DMS53 treated with DMSO at 0.1 percent for 48 hours (cell line): ENCODE results near the gene BIRC5.
"Not testable (repeated sequence)": the region's sequence is repeated elsewhere in the genome, so short reads cannot be mapped to it uniquely, and the experiment has no call there.

ENCODE experiments used
- DNase-seq: peaks from one replicate; lab custom pipeline; 2025; ENCODE audit not compliant: unreplicated experiment; lab: John Stamatoyannopoulos, UW

BIRC5 gene

DNA sequence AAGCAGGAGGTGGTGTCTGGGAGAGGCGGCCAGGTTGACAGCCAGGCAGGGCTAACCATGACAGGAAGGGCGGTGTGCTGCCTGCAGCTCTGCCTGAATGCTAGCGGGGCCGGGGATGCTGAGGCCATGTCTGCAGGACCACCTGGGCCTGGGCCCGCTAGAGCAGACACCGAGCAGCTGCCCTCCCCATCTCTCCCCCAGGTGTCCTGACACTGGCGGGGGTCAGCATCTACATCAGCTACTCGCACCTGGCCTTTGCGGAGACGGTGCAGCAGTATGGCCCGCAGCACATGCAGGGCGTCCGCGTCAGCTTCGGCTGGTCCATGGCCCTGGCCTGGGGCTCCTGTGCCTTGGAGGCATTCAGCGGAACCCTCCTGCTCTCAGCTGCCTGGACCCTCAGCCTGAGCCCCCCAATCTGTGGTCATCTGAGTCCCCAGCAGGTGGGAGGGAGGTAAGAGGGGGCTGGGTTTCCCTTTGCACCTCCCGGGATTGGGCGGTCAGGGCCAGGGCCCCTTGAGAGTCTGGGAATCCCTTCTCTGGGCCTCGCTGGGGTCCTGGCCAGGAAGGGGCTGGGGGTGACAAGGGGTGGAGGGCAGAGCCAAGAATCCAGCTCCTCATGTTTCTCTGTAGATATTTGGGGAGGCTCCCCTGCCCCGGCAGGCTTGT, 24.9 kb downstream of the BIRC5 start:
- DNase-seq: no peak

DNA sequence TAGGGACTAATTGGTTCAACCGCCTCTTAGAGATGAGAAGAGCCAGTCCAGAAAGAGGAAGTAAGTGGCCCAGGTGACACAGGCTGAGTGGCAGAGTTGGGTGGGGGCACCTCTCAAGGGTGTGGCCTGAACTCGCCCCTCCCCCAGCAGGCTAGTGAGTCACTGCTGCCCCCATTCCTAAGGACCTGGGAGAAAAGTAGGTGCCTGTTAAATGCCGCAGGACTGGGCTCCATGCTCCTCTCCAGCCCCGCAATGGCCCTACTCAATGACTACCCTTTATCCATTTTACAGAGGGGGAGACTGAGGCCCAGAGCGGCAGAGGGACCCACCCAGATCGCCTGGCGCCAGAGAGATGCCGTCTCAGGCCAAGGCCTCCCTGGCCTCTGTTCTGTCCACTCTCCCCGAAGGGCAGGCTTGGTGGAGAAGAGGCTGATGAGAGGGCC, 25.5 kb downstream of the BIRC5 start:
- DNase-seq: no peak

DNA sequence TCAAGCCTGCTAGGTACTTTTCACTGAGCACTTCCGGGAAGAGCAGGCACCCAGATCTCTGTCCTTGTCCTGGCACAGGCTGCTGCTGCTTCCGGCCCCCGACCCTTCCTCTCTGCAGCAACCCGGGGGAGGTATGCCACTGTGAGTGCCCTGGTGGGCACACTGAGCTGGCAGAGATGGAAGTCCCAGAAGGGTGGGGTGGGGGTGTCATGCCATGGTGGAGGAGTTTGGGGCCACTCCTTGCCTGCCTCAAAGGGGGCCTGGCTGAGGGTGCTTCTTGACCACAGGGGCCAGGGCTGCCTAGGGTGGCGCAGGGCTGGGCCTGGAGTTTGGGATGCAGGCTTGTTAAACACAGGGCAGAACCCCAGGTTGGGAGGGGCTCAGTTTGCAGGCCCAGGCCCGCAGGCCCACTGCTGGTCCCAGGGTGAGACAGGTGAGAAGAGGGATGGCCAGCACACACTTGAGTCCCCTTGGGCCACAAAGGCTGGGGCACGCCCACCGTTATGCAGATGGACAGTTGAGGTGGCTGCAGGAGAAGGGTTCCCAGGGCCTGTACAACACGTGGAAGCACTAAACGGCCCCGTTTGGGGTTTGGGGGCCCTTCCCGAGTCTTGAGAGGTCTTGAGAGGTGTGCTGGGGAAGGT, 26.1 kb downstream of the BIRC5 start:
- DNase-seq: no peak

DNA sequence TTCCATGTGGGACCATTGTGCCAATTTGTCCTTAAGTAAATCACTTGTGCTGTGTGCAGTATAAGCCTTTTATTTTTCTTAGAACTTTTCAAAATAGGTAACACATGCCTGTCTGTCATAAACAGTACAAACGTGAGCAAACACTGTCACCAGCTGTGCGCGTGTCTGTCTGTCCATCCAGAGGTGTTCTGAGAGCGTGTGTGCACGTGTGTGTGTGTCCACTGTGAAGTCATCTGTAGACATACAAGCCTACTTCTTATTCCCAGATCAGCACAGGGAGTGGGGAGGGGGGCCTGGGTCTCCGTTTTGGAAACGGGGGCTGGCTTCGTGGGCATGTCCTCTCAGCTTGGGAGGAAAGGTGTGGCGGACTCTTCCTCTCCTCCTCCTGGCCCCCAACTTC, 26.8 kb downstream of the BIRC5 start:
- no peak for DNase-seq

DNA sequence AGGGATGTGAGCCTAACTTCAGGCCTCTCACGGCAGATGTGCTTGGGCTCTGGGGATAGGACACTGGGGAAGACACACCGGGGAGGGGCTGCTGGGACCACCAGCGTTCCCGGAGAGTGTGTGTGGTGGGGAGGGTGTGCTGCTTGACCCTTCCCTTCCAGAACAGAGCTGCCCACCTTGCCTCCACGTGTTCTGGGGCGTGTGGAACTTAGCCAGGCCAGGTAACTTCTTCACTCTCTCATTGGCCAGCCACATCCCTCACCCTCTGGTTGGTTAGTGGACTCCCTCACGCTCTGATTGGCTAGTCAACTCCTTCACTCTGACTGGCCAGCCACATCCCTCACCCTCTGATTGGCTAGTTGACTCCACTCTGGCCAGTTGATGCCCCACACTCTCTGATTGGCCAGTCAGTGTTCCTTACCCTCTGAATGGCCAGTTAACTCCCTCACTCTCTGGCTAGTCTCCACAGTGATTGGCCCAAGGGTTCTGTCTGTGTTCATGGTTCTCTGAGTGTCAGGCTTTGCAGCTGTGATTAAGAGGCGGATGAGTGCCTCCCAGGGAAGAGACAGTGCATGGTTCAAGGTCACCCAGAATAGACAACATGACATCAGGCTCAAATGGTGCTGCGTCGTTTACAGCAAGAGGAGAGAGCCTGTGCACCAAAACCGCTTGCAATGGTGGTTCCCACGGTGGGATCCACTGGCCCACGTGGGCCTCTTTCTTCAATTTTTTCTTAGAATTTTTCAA, 27.4 kb downstream of the BIRC5 start:
- DNase-seq: no peak

DNA sequence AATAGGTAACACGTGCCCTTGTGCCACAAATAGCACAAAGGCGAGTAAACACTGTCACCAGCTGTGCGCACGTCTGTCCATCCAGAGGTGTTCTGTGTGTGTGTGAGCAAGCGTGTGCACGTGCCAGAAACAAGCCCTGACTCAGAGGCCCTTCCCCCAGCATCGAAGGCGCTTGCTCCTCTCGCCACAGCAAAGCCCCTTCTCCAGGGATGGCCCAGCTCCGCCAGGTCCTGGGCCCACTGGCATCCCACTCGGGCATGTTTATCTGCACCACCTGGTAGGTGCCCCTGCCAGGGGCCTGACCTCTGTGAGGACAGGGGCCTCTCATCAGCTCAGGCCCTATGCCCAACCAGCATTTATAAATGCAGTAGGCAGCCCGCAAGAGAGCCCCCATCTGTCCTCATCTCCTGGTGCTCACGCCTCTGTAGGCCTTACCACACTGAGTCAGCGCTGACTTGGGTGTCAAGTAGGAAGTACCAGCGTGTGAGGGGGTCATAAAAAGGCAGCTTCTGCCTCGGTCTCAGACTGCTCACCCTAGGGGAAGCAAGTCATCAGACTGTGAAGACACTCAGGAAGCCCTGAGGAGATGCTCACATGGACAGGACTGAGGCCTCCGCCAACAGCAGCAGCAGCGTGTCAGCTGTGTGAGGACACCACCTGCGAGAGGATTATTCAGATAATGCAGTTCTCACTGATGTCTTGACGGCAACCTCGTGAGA, 28.1 kb downstream of the BIRC5 start:
- DNase-seq: no peak

DNA sequence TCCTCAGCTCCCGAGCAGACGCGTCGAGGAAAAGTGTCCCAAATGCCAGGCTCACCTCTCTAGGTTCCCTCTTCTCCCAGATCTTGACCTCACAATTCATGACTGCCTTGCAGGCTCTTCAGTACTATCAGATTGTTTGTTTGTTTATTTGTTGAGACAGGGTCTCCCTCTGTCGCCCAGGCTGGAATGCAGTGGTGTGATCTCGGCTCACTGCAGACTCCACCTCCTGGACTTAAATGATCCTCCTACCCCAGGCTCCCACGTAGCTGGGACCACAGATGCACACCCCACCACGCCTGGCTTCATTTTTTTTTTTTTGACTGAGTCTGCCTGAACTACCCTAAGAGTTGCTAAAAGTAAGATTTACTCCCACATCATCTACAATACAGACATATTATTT, 33.3 kb downstream of the BIRC5 start:
- no peak for DNase-seq

DNA sequence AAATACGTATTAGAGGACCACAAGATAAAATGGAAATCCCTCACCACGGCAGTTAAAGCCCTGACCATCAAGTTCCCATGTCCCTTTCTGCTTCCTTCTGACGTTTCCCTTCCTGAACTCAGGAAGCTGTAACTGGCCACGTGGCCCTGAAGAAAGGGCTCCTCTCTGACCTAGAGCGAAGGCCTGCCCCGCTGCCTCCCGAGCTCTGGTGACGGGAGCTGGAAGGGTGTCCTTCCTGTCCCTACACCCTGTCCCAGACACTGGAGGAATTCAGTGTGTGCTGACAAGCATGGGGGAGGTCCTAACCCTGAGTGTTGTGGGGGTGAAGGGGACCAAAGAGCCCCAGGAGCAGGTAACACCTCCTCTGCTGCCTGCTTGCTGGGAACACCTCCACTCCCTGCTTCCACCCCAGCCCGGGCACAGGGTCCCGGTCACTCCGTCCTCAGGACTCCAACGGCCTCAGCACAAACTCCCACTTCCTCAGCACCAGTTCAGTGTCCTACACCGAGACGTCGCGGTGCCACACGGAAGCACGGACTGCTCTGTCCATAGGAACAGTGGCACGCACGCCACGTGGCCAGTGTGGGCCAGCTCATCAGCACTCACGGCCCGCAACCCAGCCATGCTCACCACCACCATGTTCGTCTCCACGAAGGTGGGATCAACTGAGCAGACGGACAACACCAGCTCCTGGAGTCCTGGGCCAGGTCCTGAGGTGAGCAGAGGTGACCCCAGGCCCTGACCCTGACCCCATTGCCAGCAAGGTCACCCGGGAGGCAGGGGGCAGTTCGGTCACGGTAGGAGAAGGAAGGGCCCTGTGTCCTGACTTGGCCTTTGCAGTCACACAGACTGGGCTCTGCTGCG, 34.2 kb downstream of the BIRC5 start:
- no peak for DNase-seq

DNA sequence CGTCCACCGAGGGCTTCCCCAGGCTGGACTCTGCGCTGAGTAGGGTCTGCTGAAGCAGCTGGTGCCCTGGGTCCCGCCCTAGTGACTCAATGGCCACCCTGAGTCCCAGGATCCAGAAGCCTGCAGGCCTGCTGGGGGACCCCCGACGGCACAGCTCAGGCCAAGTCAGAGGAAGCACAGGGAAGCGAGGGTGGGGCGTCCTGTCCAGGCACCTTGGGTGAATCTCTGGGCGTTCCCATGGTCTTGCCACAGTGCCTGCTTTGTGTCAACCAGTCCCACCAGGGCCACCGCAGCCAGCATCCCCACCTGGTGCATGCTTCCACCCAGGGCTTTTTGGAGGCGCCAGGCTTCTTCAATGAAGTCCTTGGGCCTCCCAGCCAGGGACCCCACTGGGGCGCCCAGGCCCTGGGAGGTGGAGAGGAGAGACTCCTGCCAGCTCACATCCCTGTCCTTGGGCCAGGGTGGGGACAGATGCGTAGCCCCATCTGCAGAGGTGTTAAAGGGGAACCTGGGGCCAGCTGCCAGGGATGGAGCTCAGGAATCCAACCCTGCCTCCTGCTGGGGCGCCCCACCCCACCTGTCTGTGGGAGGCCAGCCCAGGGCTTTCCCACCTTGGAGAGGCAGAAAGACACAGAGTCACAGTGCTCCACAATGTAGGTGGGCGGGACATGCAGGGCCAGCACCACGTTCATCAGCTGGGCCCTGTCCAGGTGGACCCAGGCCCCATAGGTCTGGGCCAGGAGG, 35.2 kb downstream of the BIRC5 start:
- DNase-seq: no peak

DNA sequence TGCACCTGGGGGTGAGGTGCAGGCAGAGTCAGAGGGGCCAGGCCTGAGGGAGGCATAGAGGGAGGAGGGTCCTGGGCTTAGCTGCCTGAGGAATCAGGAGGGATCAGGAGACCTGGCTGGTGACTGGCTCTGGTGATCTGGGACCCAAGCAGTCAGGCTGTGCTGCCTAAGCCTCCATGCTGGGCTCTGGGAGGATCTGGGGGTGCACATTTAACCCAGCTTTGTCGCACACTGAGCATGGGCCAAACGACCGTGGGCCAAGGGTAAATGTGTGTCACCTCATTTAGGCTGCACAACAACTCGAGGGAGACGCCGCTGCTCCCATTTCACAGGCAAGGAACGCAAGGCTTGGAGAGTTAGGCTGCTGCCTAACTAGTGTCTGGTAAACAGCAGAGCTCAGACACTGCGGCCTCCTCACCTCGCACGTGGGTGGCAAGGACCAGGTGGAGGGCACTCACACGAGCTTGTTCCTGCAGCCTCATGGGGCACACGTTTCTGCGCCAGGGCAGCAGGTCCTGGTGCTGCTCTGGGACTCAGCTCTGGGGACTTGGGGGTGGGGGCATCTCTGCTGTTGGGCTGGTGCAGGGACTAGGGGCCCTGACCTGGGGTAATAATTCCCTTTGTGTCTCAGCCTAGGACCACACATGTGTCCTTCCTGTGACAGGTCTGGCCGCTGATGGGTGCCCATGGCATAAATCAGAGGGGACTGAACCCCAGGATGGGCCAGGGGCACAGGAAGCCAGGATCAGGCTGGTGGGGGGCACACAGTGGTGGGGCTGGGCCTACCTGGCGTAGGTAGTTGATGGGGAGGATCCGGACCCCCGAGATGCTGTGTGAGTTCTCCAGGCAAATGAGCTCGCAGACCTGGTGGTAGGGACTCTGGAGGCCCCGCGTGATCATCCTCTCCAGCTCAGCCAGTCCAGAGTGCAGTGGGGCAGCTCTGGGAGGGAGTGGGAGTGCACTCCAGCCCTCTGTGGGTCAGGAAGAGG, 36.1 kb downstream of the BIRC5 start:
- no peak for DNase-seq

DNA sequence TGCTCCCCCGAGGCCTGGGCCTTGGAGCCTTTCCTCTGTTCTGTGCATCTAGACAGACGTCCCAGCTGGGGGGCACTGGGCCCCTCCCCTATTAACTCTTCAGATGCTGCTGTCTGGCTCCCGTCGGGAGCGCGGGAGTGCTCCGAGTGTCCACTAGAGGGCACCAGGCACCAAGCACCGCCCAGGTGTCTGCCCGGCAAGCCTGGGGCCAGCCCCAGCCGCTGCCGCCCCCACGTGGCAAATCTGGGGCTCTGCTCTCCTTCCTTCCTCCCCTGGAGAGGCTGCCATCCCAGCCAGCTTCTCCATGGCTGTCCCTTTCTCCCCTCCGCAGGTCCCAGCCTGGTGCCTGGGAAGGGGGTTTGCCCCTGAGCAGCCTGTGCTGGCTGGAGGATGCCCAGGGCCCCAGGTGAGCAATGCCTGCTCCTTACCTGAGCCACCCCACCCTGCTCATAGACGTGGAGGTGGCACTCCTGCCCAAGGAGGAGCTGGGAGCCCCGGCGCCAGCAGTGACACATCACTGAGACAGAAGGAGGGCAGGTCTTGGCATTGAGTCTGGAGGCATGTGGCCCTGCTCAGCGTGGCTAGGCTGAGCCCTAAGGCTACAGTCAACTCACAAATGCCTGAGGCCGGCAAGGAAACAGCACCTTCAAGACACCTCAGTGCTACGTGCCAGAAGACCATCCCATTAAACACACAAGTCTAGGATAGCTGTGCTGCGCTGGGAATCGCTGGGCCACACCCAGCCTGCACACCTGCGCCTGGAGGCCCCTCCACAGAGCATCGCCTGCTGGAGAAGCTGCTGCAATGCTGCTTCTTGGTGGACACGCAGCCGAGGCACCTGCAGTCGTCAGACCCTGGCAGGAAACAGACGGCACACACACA, 37.1 kb downstream of the BIRC5 start:
- peak; percentile 82 for DNase-seq

DNA sequence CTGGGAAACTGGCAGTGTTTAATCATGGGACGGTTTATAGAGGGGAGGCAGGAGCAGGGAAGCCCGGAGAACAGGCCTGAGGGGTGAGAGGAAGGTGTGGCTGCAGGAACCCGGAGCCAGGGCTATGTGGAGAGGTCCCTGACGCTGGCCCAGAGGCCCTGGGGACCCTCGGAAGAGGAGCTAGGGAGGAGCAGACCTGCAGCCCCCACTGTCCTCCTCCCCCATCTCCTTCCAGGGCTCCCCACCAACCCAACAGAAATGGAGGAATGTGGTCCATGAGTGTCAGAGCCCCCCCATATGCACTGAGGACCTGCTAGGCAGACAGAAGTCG, 37.7 kb downstream of the BIRC5 start:
- DNase-seq: no peak

DNA sequence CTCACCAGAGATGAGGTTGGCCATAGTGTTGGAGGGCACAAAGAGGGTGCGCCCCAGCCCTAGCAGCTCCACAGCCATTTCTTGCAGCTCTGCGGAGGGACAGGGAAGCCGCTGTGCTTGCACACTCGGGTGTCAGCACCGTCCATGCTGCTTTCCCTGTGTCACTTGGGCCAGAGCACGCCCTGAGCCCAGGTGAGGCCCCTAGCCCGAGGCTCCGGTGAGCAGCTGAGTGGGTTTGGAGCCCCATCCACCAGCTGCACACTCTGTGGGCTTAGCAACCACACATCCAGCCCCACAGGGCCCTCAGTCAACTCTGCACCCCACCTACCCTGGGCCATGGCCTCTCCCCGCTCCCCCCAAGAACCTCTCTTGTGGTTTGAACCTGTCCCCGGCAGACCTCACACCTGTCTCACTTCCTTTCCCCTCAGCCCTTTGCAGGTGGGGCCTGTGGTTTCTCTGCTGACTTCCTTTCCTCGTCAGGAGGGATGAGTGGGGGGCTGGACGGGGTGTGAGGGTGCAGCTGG, 38.1 kb downstream of the BIRC5 start:
- no peak for DNase-seq

DNA sequence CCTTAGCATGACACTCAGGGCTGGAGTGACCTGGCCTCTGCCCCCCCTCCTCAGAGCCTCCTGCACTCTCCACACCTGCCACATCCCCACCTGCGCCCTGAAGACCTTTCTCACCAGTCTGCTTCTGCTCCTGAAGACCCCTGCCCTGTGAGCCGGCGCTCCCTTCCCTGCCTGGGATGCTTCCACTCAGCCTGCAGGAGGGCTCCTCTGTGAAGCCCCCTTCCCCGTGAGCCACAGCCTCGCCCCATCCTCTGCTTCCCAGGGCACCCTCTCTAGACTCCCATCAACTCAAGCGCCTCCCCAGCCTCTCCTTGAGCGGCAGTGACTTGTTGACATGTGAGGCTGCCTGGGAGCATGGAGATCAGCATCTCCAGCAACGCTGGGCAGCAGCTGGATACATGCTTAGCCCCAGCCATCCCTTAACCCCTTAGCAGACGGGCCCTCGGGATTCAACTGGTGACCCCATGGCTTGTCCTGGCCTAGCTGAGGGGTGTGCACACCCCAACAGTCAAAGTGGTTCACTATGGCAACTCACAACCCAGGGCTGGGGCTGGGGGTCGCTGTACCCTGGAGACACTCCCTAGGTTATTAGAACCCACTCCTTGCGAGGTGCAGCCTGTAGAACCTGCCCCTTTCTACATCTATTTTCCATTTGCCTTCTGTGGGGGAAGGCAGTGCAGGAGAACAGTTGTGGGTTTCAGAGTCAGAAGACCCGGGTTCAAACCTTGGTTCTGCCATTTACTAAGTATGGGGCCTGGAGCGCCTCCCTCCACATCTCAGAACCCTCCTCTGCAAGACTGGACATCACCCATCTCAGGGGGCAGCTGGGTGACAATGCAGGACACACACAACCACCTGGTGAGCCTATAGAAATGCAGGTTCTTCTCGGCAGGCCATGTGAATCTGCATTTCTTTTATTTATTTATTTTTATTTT, 38.9 kb downstream of the BIRC5 start:
- DNase-seq: no peak

DNA sequence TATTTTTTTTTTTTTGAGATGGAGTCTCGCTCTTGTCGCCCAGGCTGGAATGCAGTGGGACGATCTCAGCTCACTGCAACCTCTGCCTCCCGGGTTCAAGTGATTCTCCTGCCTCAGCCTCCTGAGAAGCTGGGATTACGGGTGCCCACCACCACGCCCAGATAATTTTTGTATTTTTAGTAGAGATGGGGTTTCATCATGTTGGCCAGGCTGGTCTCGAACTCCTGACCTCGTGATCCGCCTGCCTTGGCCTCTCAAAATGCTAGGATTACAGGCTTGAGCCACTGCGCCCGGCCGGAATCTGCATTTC, 39.5 kb downstream of the BIRC5 start:
- DNase-seq: not testable (repeated sequence)

DNA sequence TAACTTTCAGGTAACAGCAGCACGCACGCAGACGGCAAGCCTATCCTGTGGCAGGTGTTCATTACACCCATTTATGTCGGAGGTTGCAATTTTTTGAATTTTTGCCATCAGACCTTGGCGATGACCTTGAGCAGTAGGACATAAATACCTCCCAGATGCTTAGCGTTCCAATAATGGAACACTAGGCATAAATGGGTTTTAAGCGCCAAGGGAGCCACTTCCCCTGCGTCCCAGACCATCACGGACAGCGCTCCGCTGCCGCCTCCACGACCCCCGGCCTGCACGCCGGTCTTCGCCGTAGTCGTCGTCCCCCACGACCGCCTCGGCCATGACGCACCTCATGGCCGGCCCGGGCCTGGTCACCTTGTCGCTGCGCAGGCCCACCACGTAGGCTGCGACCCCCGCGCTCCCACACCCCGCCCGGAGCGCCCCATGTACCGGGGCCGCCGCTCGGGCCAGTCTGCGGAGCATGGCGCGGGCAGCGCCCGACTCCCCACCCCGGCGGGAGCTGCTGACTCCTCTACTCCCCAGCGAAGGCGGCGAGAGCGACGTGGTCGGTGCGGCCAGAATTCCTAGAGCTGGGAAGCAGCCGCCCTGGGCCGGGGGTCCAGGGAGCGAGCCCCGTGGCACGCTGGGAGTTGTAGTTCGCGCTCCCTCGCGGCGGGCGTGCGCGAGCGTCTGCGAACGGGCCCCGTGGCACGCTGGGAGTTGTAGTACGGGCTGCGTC, 40.1 kb downstream of the BIRC5 start:
- peak; percentile 66 for DNase-seq
